G401.6 (cell line): Measurements from ENCODE around the gene SYNE3.

ENCODE experiments used
- FAIRE-seq: peaks from 2 replicates; lab custom pipeline; 2012; peaks lifted over from hg19 to GRCh38; lab: Jason Lieb, UNC

SYNE3 gene

DNA sequence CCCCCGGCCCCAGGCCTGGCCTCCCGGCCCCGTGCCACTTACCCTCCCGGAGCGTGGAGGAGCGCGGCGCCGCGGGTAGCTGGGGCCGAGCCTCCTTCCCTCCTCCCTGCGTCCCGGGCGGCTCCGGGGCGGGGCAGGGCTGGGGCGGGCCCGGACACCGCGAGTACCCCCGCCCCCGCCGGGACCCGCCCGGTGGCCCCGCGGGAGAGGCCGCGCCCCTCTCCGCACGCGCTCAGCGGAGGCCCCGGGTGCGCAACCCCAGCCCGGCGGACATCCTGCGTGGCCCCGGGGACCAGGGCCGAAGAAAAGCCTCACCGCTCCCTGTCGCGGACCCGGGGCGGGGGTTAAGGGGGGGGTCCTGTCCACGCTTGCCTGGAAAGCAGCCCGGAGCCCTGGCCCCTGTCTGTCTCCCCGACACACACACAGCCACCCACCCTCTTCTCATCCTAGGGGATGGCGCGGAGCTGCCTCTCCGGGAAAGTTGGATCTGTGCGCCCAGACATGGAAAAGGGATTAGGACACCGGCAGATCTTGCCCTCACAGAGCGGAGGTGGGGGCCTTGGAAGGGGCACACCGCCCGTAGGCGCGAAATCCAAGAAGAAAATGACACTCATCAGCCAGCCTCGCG lies at the start of gene SYNE3:
Gene SYNE3, minus strand, starts transcription at position 97 of the 628 bp plus-strand sequence. CDS start 40,829 bp downstream, outside the sequence.
- no peak for FAIRE-seq

DNA sequence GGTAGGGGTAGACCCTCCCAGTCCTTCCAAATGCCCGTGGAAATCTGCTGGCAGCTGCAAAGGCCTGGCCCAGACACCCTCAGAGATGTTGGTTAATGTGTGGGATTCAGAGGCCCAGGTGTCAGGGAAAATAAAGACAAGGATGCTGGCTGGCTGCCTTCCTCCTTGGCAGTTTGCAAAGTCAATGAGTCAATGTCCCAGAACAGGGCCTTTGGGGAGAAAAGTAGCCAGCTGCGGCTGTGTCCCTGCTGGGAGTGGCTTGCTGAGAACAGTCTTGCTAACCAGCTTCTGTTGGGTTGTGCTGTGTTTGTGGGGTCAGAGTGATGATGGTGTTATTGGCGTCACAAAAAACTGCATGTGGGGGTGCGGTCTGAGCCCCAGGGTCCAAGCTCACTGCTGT lies 47.6 kb upstream of the SYNE3 start:
- no peak for FAIRE-seq

DNA sequence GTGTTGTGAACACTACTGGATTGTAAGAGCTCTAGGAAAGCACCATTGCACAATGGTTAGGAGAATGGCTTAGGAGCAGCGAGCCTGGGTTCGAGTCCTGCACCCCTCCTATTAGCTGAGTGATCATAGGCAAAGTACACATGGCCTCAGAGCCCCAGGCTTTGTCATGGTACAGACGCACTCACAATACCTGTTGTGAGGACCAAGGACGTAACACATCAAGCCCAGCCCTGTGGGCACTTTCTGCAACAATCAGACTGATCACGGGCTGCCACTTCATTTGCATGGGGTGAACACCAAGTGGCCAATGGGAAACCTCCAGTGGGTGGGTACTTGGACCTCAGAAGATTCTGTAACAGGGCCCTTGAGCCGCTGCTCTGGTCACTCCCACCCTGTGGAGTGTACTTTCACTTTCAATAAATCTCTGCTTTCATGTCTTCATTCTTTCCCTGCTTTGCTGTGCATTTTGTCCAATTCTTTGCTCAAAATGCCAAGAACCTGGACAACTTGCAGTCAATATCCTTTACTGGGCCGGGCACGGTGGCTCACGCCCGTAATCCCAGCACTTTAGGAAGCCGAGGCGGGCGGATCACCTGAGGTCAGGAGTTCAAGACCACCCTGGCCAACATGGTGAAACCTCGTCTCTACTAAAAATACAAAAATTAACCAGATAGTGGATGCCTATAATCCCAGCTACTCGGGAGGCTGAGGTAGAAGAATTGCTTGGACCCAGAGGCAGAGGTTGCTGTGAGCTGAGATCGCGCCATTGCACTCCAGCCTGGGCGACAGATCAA lies 46.6 kb upstream of the SYNE3 start:
- FAIRE-seq = no peak

DNA sequence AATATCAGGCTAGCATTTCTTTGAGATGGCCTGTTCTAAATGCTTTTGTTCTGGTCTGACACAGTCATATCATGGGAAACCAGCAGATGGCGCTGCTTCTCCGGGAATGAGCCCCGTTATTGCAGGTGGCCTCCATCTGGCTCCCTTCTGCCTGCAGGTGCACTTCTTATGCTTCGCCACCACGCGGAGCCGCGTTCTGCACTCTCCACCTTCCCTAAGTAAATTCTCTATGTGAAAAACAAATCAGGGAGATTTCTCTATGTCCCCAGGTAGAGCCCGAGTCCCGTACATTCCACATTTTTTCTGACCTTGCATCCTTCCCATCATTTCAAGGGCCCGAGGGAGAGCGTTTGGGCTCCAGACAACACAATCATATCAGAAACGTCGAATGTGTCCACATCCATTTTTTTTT lies 44.6 kb upstream of the SYNE3 start:
- FAIRE-seq = peak; percentile 95

DNA sequence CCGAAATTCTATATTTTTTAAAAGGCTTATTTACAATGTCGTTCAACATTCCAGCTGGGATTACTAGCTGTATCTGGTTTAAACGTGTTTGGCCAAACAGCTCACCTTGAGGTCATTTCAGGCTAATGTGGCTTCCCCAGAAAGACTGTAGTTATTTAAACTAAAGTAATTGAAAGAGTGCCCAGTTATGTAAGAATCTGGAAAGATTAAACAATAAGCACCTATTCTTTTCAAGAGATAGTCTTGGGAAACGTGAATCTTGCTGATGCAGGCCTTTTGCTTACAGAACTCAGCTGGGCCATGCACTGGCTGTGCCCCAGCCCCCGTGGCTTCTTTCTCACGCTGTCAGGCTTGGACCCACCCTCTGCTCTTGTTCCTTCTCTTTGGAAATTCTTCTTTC lies 42.8 kb upstream of the SYNE3 start:
- FAIRE-seq = no peak

DNA sequence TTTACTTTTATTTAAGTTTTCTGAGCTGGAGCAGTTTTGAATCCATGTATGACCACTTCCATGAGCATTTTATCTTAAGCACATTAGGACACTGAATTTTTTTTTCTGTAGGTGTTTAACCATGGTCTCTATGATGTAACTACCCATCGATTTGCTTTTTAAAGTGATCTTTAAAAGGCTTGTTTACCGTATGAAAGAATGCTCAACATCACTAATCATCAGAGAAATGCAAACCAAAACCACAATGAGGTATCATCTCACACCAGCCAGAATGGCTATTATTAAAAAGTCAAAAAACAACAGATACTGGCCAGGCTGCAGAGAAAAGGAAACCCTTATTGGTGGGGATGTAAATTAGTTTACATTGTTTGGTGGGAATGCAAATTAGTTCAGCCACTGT lies 41.4 kb upstream of the SYNE3 start:
- FAIRE-seq = no peak

DNA sequence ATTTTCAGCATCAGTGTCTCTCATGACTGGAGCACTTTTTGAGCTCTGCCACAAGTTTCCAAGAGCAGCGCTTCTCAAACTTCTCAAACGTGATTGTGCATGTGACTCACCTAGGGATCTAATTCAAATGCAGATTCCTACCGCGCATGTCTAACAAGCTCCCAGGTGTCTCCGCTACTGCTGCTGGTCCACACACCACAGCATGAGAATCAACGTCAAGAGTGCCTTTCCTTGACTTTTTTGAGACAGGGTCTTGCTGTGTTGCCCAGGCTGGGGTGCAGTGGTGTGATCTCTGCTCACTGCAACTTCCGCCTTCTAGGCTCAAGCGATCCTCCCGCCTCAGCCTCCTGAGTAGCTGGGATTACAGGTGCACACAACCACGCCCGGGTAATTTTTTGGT lies 40.8 kb upstream of the SYNE3 start:
- FAIRE-seq = no peak

GRCh38 chr14:95555053-95555452 lies 38.6 kb upstream of the SYNE3 start:
- FAIRE-seq = no peak

DNA sequence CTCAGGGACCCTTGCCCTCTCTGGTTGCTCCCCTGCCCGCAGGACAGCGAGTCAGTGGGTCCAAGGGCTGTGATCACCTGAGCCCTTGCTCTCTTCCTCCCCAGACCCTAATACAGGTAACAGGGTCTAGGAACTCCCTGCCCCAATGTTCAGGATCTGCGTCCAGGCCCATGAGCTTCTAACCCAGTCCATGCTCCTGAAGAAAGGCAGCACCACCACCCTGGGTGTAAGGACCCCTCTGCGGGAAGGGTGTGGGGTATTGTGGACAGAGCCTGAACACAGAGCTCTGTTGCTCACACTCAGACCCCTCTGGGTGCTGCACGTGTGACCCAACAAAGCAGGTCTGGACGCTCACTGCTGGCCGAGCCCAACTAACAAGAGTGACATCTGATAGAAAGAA lies 36.7 kb upstream of the SYNE3 start:
- no peak for FAIRE-seq

DNA sequence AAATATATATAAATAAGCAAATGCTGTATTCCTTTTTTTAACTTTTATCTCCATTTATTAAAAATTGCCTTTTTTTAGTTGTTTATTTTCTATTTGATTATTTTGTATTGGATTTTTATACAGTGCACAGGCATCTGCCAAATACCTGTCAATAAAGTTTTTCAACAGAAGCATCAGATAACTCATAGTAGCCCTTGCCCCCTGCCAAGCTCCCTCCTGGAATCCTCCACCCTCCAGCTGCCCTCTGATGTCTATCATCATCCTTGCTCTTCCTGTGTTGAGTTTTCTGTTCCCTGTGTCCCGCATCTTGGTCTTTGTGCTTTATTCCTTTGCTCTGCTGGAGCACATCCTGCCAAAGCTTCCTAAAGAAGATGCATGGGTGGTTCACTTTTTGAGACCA lies 35.0 kb upstream of the SYNE3 start:
- FAIRE-seq = no peak

GRCh38 chr14:95549656-95550585 lies 33.5 kb upstream of the SYNE3 start:
- no peak for FAIRE-seq

GRCh38 chr14:95548328-95548929 lies 32.0 kb upstream of the SYNE3 start:
- FAIRE-seq = no peak

GRCh38 chr14:95547626-95548327 lies 31.3 kb upstream of the SYNE3 start:
- FAIRE-seq = no peak

- FAIRE-seq = no peak
Measured at GRCh38 chr14:95547272-95547625, 30.8 kb upstream of the SYNE3 start.

DNA sequence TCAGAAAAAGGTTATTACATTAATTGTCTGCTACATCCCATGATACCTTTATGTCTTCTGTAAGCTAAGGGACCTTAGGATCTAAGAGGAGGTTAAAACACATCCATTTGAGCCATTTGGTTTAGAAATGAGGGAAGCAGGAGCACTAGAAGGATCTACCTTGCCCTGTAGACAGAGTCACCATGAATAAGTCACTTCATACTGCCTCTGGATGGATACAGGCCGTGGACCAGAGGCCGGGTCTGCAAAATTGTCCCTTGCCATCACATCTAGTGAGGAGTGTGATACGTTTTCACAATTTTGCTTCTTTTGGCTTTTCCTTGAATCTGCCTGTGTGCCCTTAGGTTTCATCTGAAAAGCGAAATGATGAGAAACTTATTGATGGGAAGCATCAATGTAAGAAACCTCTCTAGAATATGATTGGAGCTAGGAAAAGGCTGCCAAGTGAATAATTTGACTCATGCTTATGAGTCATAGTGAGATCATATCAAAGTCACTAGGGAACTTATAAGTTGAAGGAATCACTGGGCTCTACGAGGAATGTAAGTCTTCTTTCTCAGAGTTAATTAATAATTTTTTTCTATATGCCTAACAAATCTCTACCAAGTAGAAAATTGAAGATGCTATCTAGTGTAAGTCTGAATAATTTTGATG lies 29.2 kb upstream of the SYNE3 start:
- no peak for FAIRE-seq

DNA sequence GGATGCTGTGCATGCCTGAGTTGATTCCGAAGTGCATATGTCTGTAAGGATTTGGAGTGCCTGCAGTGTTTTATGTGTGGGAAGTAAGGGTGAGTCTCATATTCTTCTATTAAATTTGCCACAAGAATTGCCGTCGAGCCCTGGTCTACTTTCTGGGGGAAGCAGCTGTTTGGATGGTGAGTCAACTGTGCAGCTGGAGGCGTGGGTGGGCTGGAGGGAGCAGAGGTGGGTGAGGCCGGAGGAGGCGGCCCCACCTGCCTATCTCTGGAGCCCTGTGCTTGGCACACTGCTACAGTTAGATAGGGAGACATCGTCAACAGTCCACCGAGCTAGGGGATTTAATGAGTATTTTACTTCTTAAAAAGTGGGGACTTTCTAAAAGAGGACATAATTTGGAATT lies 28.1 kb upstream of the SYNE3 start:
- FAIRE-seq = no peak

GRCh38 chr14:95543021-95543420 lies 26.6 kb upstream of the SYNE3 start:
- FAIRE-seq = no peak

DNA sequence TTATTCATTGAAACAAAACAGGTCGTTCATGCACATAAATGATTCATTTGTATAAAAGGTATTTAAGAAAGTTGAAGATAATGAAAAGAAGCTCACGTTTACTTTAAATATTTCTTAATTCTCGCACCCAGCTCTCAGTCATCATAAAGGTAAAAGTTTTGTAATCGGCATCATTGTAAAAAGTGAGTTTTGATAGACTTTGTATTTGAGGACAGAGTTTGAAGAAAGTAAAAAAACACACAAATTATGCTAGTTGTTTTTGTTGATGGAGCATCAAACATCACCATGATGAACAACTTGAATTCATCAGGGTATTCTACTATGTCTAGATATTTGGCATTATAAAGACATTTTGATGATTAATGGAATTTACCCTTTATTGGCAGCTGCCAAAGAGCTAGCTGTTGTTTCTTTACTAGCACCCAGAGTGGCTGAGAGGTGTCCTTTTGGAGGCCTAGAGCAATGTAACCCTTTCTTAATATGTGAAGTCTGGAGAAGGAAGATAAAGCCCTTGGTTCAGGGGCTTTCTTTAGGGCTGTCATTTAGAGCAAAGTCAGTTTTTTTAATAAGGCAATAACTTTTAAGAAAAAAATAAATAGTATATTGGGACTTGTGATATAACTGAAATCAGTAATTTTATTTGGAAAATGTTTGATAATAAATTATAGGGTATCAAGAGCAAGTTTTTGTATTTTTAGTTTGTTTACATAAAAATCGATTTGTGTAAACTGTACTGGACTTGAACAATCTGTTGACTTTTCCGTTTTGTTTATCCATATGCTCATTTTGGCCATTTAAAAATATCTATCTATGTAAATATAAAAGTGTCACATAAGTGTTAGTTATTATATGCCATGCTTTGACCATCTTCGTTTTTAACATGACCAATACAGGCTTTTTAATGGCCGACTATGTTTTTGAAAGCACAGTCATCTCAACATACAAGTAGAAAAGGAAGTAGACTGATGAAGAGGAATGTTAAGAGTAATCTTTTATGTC lies 25.8 kb upstream of the SYNE3 start:
- no peak for FAIRE-seq

GRCh38 chr14:95541346-95541745 lies 24.9 kb upstream of the SYNE3 start:
- no peak for FAIRE-seq

- no peak for FAIRE-seq
Measured at GRCh38 chr14:95540236-95540855, 23.9 kb upstream of the SYNE3 start.
